NB4 (cell line): ENCODE measurements around the gene RYR2.

Experiments
- DNase-seq: peaks from one replicate; pipeline ENCODE4 v3.0.0; 2010; ENCODE audit warnings: low read depth
- H3K4me3 ChIP-seq: one replicate; pipeline ENCODE4 v1.5.1; 2011; ENCODE audit warnings: mild to moderate bottlenecking, low read depth, low read length, moderate library complexity
- CTCF ChIP-seq: IDR thresholded peaks from one replicate; pipeline ENCODE4 v1.5.1; 2012; ENCODE audit warnings: low read depth, low read length
- MAX ChIP-seq: IDR thresholded peaks from 2 replicates; pipeline ENCODE4 v1.6.1; 2011; ENCODE audit warnings: low read depth, low read length
- MYC ChIP-seq: IDR thresholded peaks from 2 replicates; pipeline ENCODE4 v1.6.1; 2011; ENCODE audit warnings: low read depth, low read length
- POLR2A ChIP-seq: IDR thresholded peaks from 2 replicates; pipeline ENCODE4 v1.6.1; 2011; ENCODE audit warnings: mild to moderate bottlenecking; ENCODE audit not compliant: insufficient read length; ENCODE audit errors: extremely low read depth

The RYR2 gene

GRCh38 chr1:237091691-237092090 lies 49.7 kb downstream of the RYR2 start:
- no peak for TF ChIP-seq MAX
- no peak for TF ChIP-seq CTCF
- TF ChIP-seq POLR2A = no peak
- TF ChIP-seq MYC = no peak
- no peak overlapping the region for H3K4me3 ChIP-seq
- DNase-seq = no peak

- TF ChIP-seq CTCF = no peak
- TF ChIP-seq POLR2A = no peak
- TF ChIP-seq MAX = no peak
- no peak for TF ChIP-seq MYC
- H3K4me3 ChIP-seq = no peak overlapping the region
- DNase-seq = no peak
These were observed 51.7 kb downstream of the RYR2 start for GRCh38 chr1:237093691-237094090.

DNA sequence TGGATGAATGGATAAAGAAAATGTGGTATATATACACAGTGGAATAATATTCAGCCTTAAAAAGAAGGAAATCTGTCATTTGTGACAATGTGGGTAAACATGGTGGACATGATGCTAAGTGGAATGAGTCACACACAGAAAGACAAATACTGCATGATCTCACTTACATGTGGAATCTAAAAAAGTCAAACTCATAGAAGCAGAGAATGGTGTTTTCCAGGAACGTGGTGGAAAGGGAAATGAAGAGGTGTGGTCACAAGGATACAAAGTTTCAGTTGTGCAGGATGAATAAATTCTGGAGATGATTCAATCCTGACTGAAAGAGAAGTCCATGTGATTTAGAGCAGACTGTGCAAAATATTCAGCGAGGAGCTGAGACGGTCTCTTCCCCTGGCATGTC lies 56.6 kb downstream of the RYR2 start:
- H3K4me3 ChIP-seq = no peak overlapping the region
- no peak for DNase-seq
- TF ChIP-seq MAX (no peak), POLR2A (no peak)

DNA sequence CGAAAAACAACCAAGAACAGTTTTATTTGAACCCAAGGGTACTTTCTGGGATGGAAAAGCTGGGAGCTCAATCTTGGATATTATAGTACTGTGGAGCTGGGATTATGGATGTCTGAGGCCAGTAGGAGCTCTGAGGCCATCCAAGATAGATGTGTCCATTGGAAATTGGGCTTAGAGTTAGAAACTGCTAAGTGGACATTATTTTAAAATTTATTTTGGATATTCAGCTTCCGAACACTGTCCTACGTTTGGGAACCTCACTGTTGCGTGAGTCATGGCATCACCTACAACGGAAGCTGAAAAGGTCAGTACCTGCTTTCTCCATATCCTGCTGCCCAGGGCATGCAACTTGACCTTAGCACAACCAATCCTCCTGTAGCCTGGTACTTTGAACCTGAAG lies 61.0 kb downstream of the RYR2 start:
- DNase-seq = no peak
- TF ChIP-seq MYC (no peak), POLR2A (no peak)

DNA sequence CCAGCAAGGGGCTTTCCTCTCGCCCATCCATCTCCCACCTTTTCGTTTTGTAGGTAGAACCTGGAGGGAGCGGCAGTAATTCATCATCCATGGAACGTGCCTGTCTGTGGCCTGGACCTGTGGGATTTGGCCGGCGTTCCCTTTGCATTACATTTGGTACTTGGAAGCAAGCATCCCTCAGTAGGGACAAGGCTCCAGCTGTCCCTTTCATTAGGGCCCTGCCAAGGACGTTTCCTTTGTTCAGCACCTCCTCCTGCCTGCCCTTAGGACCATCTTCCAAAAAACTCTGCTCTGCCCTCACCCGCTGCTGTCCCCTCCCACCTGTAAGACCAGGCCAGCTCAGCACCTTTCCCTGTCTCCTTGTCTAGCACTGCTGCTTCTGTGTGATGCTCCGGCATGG lies 62.1 kb downstream of the RYR2 start:
- no peak overlapping the region for H3K4me3 ChIP-seq
- no peak for DNase-seq
- TF ChIP-seq POLR2A (no peak), MYC (no peak), CTCF (no peak), MAX (no peak)

More for the DNA sequence above, 61.0 kb downstream of the RYR2 start:
- no peak overlapping the region for H3K4me3 ChIP-seq

- no peak overlapping the region for H3K4me3 ChIP-seq
- DNase-seq = no peak
- TF ChIP-seq MYC (no peak), POLR2A (no peak), MAX (no peak), CTCF (no peak)
These were observed 63.8 kb downstream of the RYR2 start for GRCh38 chr1:237105826-237106225.

GRCh38 chr1:237108297-237109040 lies 66.5 kb downstream of the RYR2 start:
- no peak overlapping the region for H3K4me3 ChIP-seq
- TF ChIP-seq MAX (no peak), MYC (no peak), CTCF (no peak), POLR2A (no peak)
- DNase-seq = no peak
